LNCAP (cell line): ENCODE measurements around the gene MTA1.

ENCODE experiments used
- TF ChIP-seq, protein P1 (sequence below): fragments of 450-650 bp; IDR thresholded peaks from 2 replicates; pipeline ENCODE4 v1.5.1; 2017; ENCODE audit warnings: mild to moderate bottlenecking

Gene MTA1

DNA sequence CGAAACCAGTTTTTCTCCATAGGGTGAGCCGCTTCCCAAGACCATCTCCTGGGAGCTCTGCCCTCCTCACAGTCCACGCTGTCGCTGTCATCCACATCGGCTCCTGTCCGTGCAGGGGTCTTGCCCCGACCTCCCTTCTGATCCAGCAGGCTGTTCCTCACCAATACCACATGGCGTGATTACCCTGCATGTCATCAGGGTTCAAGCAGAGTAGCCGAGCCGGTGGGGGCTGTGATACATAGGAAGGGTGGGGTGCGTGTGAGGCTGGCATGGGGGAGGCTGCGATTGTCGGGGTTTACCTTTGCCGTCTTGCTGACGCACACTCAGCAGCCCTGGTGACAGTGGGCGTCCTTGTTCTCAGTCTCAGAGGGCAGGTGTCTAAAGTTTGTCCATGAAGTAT is 88.4 kb downstream of the MTA1 start:
- TF ChIP-seq, protein P1, sequence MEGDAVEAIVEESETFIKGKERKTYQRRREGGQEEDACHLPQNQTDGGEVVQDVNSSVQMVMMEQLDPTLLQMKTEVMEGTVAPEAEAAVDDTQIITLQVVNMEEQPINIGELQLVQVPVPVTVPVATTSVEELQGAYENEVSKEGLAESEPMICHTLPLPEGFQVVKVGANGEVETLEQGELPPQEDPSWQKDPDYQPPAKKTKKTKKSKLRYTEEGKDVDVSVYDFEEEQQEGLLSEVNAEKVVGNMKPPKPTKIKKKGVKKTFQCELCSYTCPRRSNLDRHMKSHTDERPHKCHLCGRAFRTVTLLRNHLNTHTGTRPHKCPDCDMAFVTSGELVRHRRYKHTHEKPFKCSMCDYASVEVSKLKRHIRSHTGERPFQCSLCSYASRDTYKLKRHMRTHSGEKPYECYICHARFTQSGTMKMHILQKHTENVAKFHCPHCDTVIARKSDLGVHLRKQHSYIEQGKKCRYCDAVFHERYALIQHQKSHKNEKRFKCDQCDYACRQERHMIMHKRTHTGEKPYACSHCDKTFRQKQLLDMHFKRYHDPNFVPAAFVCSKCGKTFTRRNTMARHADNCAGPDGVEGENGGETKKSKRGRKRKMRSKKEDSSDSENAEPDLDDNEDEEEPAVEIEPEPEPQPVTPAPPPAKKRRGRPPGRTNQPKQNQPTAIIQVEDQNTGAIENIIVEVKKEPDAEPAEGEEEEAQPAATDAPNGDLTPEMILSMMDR, result no peak

DNA sequence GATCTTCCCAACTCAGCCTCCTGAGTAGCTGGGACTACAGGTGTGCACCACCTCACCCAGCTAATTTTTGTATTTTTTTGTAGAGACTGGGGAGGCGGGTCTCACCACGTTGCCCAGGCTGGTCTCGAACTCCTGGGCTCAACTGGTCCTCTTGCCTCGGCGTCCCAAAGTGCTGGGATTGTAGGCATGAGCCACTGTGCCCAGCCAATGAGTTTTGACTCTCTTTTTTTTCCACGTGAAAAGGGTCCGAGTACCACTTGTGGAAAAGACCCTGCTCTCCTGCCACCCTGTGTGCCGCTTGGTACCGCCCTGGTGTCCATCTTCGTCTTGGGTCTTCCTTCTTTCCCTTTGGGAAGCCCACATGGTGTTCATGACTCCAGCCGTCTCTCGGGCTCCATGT is 89.0 kb downstream of the MTA1 start:
- TF ChIP-seq, protein P1, result no peak

DNA sequence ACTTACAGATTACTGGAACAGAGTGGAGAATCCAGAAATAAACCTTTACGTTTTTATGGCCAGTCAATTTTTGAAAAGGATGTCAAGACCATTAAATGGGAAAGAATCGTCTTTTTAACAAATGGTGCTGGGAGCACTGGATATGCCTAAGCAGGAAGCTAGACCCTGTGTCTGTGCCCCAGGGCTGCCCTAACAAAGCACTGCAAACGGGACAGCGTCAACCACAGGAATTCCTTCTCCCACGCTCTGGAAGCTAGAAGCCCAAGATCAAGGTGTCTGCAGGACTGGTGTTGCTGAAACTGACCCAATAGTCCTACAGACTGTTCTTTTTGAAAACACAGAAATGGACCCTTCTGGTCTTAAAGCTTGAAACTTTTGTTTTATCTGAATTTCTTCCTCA is 97.5 kb downstream of the MTA1 start:
- TF ChIP-seq, protein P1, result no peak

DNA sequence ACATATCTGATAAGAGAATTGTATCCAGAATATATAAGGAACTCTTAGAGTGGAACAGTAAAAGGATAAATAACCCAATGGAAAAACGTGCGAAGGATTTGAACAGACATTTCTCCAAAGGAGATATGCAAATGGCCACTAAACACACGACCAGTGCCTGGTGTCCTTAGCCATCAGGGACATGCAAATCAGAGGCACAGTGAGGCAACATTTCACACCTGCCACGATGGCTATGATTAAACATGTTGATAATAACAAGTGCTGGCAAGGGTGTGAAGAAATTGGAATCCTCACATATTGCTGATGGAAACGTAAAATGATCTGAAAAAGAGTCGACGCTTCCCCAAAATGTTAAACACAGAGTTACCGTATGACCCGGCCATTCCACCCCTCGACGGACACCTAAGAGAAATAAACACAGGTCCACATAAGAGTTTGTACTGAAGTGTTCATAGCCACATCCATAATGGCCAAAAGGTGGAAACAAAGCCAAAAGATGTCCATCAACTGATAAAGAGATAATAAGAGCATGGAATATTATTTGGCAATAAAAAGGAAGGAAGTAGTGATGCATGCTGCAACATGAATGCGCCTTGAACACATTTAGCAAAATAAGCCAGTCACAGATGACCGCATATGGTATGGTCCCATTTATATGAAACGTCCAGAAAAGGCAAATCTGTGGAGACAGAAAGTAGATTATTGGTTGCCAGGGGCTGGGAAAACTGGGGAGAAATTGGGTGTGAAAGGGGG is 100.5 kb downstream of the MTA1 start:
- TF ChIP-seq, protein P1, result no peak
